ENCODE data around the gene HLF. TPM values are rescaled to one million over a fixed set of nuclear protein-coding genes. Genes with fewer than 3 reads are reported as not detected.

Gene HLF
- total and polyA plus RNA-seq, 2 experiments from 2014 or later: 0.28 TPM; not detected in 1

DNA sequence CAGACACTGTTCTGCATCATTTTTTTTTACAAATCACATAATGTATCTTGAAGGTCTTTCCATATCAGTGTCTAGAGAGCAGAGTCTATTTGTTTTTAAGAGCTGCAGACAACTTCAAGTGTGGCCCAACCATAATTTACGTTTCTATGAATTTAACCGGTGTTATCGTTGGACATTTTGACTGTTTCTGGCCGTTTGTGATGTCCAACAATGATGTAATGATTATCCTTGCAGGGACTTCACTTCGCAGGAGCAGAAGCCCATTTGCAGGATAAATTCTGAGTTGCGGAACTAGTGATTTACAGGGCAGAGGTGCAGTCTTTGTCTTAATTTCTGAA is 26.9 kb upstream of the HLF start (continued):
- TF ChIP-seq, protein P1, sequence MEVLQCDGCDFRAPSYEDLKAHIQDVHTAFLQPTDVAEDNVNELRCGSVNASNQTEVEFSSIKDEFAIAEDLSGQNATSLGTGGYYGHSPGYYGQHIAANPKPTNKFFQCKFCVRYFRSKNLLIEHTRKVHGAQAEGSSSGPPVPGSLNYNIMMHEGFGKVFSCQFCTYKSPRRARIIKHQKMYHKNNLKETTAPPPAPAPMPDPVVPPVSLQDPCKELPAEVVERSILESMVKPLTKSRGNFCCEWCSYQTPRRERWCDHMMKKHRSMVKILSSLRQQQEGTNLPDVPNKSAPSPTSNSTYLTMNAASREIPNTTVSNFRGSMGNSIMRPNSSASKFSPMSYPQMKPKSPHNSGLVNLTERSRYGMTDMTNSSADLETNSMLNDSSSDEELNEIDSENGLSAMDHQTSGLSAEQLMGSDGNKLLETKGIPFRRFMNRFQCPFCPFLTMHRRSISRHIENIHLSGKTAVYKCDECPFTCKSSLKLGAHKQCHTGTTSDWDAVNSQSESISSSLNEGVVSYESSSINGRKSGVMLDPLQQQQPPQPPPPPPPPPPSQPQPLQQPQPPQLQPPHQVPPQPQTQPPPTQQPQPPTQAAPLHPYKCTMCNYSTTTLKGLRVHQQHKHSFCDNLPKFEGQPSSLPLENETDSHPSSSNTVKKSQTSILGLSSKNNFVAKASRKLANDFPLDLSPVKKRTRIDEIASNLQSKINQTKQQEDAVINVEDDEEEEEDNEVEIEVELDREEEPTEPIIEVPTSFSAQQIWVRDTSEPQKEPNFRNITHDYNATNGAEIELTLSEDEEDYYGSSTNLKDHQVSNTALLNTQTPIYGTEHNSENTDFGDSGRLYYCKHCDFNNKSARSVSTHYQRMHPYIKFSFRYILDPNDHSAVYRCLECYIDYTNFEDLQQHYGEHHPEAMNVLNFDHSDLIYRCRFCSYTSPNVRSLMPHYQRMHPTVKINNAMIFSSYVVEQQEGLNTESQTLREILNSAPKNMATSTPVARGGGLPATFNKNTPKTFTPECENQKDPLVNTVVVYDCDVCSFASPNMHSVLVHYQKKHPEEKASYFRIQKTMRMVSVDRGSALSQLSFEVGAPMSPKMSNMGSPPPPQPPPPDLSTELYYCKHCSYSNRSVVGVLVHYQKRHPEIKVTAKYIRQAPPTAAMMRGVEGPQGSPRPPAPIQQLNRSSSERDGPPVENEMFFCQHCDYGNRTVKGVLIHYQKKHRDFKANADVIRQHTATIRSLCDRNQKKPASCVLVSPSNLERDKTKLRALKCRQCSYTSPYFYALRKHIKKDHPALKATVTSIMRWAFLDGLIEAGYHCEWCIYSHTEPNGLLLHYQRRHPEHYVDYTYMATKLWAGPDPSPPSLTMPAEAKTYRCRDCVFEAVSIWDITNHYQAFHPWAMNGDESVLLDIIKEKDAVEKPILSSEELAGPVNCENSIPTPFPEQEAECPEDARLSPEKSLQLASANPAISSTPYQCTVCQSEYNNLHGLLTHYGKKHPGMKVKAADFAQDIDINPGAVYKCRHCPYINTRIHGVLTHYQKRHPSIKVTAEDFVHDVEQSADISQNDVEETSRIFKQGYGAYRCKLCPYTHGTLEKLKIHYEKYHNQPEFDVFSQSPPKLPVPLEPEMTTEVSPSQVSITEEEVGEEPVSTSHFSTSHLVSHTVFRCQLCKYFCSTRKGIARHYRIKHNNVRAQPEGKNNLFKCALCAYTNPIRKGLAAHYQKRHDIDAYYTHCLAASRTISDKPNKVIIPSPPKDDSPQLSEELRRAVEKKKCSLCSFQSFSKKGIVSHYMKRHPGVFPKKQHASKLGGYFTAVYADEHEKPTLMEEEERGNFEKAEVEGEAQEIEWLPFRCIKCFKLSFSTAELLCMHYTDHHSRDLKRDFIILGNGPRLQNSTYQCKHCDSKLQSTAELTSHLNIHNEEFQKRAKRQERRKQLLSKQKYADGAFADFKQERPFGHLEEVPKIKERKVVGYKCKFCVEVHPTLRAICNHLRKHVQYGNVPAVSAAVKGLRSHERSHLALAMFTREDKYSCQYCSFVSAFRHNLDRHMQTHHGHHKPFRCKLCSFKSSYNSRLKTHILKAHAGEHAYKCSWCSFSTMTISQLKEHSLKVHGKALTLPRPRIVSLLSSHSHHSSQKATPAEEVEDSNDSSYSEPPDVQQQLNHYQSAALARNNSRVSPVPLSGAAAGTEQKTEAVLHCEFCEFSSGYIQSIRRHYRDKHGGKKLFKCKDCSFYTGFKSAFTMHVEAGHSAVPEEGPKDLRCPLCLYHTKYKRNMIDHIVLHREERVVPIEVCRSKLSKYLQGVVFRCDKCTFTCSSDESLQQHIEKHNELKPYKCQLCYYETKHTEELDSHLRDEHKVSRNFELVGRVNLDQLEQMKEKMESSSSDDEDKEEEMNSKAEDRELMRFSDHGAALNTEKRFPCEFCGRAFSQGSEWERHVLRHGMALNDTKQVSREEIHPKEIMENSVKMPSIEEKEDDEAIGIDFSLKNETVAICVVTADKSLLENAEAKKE (CRISPR knock-in tag; IDR thresholded peaks at IDR 0.05): no peak
- TF ChIP-seq, protein P2, sequence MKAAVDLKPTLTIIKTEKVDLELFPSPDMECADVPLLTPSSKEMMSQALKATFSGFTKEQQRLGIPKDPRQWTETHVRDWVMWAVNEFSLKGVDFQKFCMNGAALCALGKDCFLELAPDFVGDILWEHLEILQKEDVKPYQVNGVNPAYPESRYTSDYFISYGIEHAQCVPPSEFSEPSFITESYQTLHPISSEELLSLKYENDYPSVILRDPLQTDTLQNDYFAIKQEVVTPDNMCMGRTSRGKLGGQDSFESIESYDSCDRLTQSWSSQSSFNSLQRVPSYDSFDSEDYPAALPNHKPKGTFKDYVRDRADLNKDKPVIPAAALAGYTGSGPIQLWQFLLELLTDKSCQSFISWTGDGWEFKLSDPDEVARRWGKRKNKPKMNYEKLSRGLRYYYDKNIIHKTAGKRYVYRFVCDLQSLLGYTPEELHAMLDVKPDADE (IDR thresholded peaks at IDR 0.05): no peak
- TF ChIP-seq EZH2phosphoT487 (IDR thresholded peaks at IDR 0.05; ENCODE audit: unreplicated experiment): no peak
- TF ChIP-seq NANOG (IDR thresholded peaks at IDR 0.05; ENCODE audit: borderline replicate concordance): no peak
- TF ChIP-seq, protein P3, sequence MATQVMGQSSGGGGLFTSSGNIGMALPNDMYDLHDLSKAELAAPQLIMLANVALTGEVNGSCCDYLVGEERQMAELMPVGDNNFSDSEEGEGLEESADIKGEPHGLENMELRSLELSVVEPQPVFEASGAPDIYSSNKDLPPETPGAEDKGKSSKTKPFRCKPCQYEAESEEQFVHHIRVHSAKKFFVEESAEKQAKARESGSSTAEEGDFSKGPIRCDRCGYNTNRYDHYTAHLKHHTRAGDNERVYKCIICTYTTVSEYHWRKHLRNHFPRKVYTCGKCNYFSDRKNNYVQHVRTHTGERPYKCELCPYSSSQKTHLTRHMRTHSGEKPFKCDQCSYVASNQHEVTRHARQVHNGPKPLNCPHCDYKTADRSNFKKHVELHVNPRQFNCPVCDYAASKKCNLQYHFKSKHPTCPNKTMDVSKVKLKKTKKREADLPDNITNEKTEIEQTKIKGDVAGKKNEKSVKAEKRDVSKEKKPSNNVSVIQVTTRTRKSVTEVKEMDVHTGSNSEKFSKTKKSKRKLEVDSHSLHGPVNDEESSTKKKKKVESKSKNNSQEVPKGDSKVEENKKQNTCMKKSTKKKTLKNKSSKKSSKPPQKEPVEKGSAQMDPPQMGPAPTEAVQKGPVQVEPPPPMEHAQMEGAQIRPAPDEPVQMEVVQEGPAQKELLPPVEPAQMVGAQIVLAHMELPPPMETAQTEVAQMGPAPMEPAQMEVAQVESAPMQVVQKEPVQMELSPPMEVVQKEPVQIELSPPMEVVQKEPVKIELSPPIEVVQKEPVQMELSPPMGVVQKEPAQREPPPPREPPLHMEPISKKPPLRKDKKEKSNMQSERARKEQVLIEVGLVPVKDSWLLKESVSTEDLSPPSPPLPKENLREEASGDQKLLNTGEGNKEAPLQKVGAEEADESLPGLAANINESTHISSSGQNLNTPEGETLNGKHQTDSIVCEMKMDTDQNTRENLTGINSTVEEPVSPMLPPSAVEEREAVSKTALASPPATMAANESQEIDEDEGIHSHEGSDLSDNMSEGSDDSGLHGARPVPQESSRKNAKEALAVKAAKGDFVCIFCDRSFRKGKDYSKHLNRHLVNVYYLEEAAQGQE (IDR thresholded peaks at IDR 0.05; ENCODE audit: unreplicated experiment): no peak

All from GM23338 (cell line).